HG02884 (cell line): Measurements from ENCODE around the gene PRODH2.
"Not testable (repeated sequence)": the region's sequence is repeated elsewhere in the genome, so short reads cannot be mapped to it uniquely, and the experiment has no call there.

Experiments used
- ATAC-seq: cut with Tn5 transposase; IDR thresholded peaks from one replicate; pipeline ENCODE4 v1.9.1; 2021; ENCODE audit warnings: mild to moderate bottlenecking, moderate library complexity; ENCODE audit not compliant: unreplicated experiment

The PRODH2 gene

GRCh38 chr19:35843676-35844481 is 31.2 kb upstream of the PRODH2 start:
- ATAC-seq, result no peak

DNA sequence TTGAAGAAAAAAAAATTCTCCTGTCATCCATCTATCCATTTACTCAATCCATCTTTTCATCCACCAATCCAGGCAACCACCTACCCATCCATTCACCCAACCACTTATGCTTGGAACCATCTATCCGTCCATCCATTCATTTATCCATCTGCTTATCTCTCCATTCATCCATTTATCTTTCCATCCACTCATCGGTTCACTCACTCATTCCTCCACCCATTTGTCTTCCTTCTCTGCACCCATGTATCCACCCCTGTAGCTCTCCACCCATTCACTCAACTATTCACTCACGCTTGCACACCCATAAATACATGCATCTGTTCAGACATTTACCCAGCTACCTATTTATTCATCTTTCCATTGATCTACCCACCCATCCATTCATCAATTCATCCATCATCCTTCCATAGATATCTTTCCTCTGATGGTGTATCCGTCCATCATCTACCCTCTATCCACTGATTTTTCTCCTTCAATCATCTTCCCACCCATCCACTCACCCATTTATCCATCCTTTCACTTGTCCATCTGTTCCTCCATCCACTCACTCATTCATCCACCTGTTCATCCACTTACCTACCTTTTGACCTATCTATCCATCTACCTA is 30.1 kb upstream of the PRODH2 start:
- ATAC-seq, result no peak

DNA sequence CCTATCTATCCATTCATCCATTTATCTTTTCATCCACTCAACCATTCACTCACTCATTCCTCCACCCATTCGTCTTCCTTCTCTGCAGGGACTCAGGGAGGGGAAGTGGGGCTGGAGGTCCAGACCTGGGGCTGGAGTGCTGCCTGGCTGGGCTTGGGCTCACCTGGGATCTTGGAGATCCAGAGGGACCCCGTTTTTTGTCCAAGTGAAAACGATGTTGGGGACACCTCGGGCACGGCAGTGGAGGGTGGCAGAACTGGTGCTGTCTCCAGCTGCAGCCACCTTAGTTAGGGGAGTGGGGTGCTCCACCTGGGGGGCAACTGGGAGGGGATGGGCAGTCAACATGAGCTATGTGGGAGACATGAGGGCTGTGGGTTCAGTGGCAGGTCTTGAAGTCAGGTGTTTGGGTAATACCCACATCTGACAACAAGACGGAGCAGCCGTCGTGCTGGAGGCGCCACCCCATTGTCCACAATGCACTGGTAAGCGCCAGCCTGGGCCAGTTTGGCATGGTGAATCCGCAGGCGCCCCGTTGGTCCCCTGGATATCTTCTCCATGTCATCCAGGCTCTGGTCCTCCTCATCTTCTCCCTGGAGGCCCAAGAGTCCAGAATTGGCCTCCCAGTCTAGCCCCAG is 29.4 kb upstream of the PRODH2 start:
- ATAC-seq, result no peak

DNA sequence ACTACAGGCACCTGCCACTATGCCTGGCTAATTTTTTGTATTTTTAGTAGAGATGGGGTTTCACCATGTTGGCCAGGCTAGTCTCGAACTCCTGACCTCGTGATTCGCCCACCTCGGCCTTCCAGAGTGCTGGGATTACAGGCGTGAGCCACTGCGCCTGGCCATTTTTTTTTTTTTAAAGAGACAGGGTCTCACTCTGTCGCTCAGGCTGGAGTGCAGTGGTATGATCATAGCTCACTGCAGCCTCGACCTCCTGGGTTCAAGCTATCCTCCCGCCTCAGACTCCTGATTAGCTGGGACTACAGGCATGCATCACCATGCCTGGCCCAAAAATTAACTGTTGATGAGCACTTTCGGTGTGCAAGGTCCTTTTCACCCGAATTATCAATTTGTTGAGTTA is 23.5 kb upstream of the PRODH2 start:
- not testable (repeated sequence) for ATAC-seq

DNA sequence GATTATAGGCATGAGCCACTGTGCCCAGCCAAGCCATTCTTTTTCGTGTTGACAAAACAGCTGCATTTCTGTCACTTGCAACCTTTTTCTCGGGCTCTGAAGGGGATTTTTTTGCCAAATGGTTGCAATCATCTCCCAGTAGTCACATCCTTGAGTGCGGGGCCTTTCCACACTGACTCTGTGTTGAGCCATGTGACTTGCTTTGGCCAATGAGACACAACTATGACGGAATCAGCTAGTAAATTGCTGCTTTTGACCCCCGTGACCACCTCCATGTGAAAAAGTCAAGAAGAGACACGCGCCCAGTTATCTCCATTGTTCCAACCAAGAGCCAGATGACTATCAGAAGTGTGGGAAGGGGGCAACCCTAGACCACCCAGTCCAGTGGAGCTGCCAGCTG is 21.3 kb upstream of the PRODH2 start:
- no peak for ATAC-seq

DNA sequence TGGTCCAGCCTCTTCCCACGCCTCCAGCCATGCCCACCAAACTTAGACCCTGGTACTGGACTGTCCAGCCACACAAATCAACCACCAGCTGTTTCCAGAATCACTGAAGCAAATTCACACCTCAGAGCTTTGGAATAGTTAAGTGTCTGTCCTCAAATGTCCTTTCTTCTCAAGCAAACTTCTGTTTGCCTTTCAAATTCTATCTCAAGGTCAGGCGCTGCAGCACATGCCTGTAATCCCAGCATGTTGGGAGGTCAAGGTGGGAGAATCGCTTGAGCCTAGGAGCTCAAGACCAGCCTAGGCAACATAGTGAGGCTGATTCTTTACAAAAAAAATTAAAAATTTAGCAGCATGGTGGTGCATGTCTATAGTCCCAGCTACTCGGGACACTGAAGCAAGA is 19.4 kb upstream of the PRODH2 start:
- ATAC-seq, result no peak

- ATAC-seq, result no peak
Measured at GRCh38 chr19:35830986-35831385, 18.3 kb upstream of the PRODH2 start.

DNA sequence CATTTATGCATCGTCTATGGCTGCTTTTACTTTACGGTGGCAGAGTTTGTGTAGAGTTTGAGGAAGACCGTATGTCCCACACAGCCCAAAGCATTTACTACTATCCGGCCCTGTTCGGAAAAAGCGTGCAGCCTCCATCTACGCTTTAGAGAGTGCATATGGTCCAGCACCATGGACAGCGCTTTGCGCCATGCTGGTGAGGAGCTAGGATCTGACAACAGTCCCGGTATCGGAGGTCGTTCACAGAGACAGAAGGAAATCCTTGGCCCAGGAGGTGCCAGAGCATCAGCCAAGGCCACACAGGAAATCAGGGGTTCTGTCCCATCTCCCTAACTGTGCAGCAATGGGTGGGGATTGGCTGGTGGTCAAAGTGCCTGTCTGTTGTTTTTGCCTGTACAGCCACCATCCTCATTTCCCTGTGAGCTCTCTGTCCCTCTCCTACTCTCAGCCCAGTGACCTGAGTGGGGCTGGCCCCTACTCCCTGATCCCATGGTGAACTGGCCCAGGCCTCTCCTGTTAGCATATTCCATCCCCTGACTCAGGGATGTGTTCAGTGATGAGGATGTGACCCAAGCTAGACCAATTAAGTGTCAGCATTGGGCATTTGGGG is 16.2 kb upstream of the PRODH2 start:
- ATAC-seq, result no peak

DNA sequence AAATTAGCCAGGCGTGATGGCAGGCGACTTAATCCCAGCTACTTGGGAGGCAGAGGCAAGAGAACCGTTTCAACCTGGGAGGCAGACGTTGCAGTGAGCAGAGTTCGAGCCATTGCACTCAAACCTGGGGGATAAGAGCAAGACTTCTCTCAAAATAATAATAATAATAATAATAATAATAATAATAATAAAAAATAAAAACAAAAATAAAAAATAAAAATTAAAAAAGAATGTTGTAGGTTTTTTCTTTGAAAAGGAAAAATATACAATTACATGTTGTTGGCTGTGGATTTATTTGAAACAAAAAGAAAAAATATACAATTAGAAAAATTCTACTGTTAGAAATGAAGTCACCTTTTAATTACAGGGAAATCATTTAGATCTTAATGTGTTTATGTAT is 11.5 kb upstream of the PRODH2 start:
- no peak for ATAC-seq

DNA sequence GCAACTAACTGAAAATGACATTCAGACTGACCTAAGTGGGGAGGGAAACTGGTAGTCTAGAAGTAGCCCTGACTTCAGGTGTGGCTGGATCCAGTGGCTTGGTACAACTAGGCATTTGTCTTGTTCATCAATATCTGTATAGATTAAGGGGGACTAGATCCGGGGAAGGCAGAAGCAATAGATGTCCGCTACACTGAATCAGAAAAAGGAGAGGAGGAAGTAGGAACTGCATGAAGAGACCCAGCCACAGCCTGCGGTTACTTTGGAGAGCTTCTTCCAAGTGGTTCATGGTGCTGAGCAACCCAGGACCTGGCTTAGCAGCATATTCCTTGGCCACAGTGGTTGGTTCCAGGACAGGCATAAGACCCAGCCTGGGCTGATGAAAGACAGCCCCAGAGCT is 9.9 kb upstream of the PRODH2 start:
- ATAC-seq, result no peak

DNA sequence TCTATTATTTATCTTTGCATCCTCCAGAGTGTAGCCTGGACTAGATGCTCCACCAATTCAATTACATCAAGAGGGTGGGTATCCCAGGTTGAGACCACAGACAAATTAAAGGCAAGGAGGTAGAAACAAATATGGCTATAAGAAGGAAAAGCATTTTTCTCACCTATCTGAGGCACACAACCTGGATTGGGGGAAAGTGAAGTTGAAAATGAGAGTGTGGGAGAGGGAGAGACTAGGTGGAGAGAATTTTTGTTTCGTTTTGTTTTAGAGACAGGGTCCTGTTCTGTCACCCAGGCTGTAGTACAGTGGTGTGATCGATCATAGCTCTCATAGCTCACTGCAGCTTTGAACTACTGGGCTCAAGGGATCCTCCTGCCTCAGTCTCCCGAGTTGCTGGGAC is 5.8 kb upstream of the PRODH2 start:
- no peak for ATAC-seq

- ATAC-seq, result no peak
Measured at GRCh38 chr19:35816846-35817245, 4.2 kb upstream of the PRODH2 start.

GRCh38 chr19:35816262-35816661 is 3.6 kb upstream of the PRODH2 start:
- no peak for ATAC-seq

DNA sequence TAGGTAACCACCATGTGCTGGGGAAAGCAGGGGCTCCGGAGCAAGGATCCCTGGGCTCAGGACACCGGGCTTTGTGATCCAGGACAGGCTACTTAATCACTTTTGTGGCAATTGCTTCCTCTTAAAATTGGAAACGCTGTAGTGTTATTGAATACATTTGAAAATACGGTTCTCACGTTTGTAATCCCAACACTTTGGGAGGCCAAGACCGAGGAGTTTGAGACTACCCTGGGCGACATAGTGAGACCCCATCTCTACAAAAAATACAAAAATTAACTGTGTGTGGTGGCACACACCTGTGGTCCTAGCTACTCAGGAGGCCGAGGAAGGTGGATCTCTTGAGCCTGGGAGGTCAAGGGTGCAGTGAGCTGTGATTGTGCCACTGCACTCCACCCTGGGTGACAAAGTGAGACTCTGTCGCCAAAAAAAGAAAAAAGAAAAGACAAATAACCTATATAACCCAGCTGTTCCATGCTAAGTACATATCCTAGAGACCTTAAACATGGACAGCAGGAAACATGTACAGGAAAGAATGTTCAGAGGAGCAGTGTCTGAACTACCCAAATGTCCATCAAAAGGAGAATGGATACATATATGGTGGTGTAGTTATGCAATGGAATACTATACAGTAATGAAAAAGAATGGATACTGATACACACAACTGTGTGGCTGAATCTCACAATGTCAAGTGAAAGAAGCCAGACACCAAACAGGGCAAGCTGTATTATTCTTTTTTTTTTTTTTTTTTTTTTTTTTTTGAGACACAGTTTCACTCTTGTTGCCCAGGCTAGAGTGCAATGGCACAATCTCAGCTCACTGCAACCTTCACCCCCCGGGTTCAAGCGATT is 622 bp upstream of the PRODH2 start:
- no peak for ATAC-seq

DNA sequence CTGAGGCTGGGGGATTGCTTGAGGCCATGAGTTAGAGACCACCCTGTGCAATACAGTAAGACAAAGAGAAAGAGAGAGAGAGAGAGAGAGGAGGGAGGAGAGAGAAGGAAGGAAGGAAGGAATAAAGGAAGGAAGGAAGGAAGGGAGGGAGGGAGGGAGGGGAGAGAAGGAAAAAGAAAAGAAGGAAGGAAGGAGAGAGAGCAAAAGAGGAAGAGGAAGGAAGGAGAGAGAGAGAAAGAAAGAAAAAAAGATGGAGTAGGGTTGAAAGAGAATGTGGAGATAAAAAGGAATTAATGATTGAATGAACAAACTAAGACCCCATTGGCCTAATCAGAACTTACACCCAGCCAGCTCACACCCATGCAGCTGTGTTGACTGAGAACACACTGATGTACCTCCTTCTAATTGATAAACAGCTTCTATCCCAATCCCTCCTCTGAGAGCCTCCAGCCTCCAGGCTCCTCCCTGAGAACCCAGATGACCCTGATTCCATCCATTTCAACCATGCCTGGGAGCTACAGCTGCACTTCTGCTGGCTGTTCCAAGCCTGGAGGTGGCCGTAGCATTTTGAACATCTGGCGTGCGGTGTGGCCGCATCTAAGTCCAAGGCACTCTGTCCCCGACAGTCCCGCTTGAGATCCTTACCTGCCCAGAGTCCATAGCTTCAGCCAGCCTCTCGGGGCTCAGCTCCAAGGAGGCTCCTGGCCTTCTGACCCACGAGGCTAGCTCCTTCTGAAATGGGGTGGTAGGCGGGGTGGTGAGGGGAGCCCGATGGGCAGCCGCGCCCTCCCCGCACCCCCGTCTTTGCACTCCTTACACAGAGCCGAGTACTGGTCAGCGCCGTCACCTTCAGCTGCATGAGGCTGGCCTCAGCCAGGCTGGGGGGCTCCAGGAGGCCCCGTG is 1.1 kb downstream of the PRODH2 start:
- ATAC-seq, result no peak

GRCh38 chr19:35807633-35808032 is 5.0 kb downstream of the PRODH2 start:
- ATAC-seq, result no peak

GRCh38 chr19:35806597-35806996 is 6.0 kb downstream of the PRODH2 start:
- ATAC-seq, result no peak

GRCh38 chr19:35805526-35806102 is 7.0 kb downstream of the PRODH2 start:
- ATAC-seq, result no peak

DNA sequence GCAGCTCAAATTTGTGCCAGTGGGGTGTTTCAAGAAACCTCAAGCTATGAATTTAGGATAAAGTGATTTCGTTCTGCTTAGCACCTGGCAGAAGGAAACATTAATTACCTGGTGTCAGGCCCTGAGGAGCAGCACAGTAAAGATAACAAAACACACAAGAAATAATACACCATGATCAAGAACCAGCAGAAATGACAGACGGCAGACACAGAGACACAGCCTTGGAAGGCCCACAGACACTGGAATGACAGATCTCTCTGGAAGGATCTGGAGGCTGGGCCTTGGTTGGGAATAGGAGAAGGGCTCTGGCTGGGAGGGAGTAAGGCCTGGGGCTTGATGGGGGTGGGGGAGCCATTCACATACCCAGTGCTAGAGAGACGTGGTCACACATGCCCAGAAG is 10.8 kb downstream of the PRODH2 start:
- ATAC-seq, result no peak

GRCh38 chr19:35797663-35798062 is 15.0 kb downstream of the PRODH2 start:
- no peak for ATAC-seq
